Activated T-cell treated with anti-CD3 and anti-CD28 coated beads for 24 hours (primary cell): ENCODE data around the gene TEX9.
A peak's percentile ranks its signal among the peaks of the same experiment; 100 is the strongest.

Source experiments
- DNase-seq: peaks from one replicate; pipeline ENCODE4 v3.0.0-alpha.2; 2020; ENCODE audit warnings: low read depth

Gene TEX9

DNA sequence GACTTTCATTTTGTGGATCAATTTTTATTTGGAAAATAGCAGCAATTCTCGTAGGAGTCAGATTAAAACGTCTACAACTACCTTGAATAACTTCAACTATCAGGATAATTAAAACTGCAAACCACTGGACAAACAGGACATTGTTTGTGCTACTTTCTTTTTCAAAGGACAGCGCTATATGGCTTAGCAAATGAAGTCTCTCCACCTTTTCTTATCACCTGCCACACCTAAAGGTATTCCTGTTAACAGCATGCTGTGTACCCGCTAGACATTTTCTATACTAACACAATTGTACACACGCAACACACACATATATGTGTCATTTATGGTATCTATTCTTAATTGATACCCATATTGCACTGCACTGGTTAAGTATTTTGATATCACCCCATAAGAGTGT is 80.5 kb downstream of the TEX9 start:
- no peak for DNase-seq

DNA sequence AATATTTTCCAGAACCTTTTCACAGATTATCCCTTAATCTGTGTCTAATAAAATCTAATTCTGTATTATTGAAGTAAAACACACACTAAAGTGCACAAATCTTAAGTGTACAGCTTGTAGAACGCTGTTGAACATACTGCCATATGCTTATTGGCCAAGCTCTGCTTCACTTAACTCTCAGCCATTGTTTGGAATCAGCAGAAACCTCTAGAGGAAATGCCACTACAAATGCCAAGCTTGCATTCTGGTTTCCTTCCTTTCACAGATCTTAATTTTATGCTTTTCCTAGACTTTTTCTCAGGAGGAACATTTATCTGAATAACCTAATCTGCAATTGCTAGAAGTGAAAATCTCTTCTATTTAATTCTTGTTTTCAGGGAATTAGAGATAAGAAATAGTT is 89.6 kb downstream of the TEX9 start:
- no peak for DNase-seq

DNA sequence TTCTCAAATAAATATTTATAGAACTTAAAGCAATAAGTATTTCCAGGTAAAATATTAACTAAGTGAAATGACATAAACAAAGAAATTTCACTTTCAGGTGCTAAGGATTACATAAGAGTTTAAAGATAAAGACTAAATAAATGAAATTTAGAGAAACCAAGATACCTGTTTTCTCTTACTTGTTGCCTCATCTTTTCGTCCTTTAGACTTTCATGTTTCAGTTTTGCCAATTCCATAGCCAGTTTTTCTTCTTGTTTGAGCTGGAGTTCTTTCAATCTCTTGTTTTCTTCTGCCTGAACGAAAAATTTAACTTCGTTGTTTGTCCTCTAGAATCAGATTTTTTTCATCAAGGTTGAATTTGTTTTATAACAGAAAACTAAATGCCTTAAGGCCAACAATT is 91.0 kb downstream of the TEX9 start:
- no peak for DNase-seq

DNA sequence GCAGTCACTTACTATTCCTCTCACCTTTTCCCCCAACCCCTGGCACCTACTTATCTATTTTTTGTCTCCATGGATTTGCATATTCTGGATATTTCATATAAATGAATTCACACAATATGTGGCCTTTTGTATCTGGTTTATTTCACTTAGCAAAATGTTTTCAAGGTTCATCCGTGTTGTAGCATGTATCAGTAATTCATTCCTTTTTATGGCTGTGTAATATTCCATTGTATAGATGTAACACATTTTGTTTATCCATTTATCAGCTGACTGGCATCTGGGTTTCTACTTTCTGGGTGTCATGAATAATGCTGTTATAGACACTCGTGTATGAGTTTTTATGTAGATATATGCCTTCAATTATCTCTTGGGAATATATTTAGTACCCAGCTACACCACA is 93.9 kb downstream of the TEX9 start:
- no peak for DNase-seq

DNA sequence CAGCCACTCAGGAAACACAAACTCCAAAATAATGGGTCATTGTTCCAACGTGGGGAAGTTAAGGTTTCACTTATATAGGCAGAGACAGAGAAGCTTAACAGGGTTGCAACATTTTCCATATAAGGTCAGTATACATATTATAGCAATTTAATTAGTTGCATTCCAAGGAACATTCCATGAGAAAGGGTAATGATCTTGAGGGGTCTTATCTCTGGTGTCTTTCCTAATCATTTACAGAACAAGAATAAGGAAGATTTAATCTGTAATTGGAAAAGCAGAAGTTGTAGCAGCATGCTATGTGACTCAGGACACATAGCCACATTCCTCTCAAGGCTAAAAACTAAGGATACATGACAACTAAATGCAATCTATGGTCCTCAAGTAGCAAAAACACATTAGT is 94.8 kb downstream of the TEX9 start:
- no peak for DNase-seq

DNA sequence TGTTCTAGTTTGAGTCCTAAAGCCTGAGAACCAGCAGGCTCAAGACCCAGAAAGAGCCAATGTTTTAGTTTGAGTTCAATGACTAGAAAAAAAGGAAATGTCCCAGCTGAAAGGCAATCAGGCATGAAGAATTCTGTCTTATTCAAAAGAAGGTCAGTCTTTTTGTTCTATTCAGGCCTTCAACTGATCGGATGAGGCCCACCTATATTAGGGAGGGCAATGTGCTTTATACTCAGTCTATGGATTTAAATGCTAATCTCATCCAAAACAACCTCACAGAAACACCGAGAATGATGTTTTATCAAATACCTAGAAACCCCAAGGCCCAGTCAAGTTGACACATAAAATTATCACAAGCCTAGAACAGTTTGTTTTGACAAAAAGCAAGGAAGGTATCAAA is 95.7 kb downstream of the TEX9 start:
- no peak for DNase-seq

DNA sequence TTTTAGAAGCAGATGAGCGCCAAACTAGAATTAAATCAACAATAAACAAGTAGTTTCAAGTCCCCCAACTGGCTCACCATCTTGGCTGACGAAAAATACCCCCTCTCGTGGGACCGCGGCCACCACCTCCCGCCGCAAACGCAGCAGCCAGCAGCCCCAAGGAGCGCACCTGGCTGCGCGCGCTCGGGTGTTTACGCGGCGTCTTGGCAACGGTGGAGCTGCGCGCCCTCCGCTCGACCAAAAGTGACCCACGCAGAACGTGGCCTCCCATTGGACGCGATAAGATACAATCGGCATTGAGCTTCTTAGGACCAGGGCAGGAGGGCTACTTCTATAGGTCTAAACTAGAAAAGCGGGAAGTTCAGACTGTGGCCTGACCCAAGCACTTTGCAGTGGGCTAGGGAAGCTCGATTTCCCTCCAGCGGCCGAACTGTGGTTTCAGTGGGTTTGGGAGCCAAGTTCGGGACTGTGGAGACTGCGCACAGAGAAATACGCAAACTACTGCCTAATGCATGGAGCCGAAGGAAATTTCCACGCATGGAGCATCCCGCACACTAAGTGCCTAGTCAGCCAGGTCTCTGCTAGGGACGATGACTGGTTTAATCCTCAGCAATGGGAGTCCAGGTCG is 99.8 kb downstream of the TEX9 start, which contains the start of gene MNS1:
TSS of gene MNS1 (minus strand) at position 245 of the 628 bp plus-strand sequence. CDS start at position 80, 165 bp downstream.
- peak; percentile 58 for DNase-seq

DNA sequence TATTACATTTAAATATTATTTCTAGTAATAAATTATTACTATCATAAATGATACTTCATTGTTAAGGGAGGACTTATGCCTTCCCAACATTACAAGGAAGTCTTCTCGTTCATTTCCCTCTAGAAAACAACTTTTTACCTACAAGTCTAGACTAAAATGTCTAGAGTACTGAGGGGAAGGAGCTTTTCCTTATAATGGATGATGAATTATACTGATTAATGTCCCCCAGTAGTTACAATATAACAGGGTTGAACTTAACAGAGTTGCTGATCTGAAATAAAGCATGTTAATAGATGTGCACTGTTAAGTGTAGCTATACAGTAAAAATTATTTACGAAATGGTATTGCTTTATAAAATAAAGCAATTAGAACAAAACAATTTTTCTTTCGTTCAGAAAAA is 102.4 kb downstream of the TEX9 start:
- no peak for DNase-seq

DNA sequence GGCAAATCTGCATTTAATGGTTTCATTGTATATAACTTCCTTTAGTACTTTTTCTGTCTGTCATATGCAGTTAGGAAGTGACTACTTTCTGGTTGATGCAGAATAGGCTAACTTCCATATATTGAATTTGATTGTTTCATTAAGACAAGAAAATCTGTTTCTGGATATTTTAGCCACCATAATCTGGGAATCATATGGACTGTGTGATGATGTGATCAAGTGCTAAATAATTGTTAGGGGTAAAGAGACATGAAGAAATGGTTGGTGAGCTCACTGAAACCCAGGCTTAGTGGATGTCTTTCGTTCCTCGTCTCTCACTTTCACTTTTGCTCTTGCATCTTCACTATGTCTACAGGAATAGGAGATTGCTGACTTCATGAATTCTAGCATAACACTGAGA is 103.2 kb downstream of the TEX9 start:
- DNase-seq: no peak

DNA sequence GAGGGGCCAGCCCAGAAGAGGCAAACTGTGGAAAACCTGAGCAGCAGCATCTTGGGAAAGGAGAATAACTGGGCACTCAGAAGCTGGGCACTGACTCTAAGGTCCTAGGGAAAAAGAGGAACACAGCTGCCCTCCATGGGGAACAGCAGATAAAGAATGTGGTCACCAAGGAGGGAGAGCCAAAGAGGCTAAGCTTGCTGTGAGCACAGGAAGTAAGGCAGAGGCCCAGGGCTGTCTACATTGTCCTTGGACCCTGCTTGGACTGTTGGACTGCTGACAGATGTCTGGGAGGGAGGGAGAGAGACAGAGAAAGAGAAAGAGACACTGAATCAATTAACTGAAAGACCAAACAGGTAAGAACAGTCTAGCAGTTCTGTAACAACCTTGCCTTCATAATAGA is 104.3 kb downstream of the TEX9 start:
- DNase-seq: no peak

DNA sequence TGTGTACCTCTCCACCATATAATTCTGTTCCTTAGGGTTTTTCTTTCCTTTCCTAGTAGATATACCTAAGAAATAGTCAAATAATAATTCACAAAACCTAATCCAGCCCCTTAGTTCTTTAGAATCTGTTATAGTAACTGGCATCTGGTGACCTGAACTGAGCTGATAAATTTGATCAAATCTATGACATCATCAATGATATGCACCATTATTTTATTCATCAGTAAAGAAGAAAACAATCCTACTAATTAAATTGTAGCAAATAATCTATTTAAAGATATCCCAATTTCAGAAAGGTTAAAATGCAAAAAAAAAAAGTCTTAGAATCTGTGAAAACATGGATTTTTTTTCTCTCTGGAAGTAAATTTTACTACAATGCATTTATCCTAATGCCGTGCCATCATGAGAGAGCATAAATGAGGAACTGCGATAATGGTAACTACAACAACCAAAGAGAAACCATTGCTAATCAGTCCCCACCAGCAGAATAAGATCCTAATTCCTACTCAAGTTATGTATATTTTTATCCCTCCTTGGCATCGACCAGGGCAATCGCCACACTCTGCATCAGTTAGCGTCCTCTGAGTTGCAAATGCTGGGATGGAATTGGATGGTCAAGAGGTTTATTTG is 106.3 kb downstream of the TEX9 start:
- DNase-seq: no peak

DNA sequence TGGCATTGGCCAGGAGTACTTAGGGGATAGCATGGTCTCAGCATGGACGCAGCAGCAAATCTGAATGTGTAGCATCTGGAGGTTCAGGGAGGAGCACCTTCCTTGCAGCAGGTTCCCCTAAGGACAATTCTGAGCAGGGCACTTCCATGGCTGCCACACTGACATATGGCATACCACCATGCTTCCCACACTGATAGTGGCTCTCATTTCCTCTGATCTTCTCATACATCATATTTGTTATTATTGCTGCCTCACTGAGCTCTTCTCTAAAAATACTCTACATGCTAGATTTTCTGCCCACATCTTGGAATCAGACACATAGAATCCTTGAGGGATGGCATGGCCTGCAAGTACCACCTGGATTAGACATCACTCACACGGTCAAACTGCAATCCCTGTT is 107.1 kb downstream of the TEX9 start:
- no peak for DNase-seq

DNA sequence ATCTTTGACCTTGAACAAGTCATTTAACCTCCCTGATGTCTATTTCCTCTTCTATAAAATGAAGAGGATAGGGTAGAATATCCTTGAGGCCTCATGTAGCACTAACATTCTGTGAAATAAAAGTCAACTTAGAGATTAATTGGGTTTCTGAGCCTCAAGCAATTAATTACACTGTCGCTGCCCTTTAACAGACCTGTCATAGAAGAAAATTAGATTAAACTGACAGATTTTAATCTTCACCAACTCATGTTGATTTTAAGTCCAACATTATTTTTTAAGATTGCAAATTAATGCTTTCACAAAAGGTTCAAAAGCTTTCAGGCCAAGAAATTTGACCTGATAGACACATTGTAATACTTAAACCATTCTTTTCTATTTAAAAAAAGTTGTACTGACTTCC is 107.8 kb downstream of the TEX9 start:
- no peak for DNase-seq

DNA sequence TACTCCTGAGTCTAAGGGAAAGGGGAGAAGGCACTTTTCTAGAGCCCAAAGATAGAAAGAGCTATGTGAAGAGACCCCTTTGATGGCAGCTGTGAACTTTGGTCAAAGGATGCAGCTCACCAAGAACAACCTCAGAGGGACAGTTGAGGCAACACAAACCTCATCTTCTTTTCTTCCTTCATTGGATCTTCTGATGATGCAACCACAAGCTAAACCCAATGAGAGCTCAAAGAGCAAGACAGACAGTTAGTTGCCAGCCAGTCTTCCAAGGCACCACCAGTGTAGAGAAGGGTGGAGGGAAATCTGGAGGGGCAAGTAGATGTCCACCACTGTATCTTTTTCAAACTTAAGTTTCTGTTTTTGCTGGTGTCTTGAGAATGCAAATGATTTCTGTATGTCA is 110.1 kb downstream of the TEX9 start:
- DNase-seq: no peak
